HUDEP-2 (cell line): ENCODE results near the gene KRTAP2-4.
"Not testable (repeated sequence)": the region's sequence is repeated elsewhere in the genome, so short reads cannot be mapped to it uniquely, and the experiment has no call there.

ENCODE experiments used
- DNase-seq, 76 experiments: peaks; one replicate each; lab custom pipeline; 2025; ENCODE audit not compliant: unreplicated experiment in 76 of 76; lab: John Stamatoyannopoulos, UW

The KRTAP2-4 gene

DNA sequence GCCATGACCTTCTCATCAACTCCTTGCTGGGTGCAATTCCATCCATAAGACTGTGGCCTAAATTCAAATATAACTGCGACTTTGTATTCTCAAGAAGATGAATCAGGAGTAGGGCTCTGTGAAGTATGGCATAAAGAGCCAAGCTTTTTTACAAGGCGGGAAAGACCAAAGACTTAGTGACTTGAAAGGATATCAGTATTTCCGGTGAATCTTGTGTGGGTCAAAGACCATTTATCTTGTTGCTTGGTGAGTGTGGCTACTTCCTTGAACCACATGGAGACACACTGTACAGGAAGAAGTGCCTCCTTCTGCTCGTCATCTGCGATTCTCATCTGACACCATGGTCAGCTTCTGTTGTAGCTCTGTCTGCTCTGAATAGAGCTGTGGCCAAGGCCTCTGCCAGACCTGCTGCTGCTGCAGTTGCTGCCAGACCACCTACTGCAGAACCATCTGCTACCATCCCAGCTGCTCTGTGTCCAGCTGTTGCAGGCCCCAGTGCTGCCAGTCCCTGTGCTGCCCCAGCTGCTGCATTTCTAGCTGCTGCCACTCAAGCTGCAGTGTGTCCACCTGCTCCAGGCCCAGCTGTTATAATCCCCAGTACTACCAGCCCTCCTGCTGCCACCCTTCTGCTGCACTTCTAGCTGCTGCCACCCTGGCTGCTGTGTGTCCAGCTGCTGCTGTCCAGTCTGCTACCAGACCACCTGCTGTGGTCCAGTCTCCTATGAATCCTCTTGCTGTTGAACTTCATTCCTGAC is 6.1 kb upstream of the KRTAP2-4 start:
- no peak for DNase-seq

DNA sequence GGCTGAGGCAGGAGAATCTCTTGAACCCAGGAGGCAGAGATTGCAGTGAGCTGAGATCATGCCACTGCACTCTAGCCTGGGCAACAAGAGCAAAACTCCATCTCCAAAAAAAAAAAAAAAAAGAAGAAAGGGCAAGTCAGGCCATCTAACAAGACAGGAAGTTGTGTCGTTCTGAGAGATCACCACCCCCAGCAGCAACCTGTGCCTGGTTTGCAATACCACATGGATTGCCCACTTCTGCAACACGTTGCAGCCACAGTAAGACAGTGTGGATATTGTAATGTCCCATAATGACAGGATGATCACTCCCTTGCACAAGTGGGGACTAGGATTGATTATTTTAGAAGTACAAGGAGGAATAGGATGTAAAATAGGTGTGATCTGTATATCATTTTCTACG is 3.4 kb upstream of the KRTAP2-4 start:
- DNase-seq = no peak

DNA sequence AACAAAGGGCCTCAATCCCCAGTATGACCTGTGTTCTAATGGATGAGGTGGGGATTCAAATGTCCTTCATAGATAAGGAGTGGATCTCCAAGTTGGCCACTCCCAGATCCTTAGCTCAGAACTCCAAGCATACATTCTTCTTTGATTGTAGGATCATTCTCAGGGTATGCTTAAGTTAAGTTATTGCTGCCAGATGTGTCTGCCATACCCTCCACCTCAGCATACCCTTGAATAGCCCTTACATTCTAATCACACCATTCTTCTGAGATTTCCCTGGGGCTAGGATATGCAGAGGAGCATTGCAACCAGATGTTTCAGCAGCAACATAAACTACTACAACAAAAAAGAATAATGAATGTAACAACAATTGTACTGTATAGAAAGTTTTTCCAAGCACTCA is 1.6 kb upstream of the KRTAP2-4 start:
- DNase-seq = no peak

DNA sequence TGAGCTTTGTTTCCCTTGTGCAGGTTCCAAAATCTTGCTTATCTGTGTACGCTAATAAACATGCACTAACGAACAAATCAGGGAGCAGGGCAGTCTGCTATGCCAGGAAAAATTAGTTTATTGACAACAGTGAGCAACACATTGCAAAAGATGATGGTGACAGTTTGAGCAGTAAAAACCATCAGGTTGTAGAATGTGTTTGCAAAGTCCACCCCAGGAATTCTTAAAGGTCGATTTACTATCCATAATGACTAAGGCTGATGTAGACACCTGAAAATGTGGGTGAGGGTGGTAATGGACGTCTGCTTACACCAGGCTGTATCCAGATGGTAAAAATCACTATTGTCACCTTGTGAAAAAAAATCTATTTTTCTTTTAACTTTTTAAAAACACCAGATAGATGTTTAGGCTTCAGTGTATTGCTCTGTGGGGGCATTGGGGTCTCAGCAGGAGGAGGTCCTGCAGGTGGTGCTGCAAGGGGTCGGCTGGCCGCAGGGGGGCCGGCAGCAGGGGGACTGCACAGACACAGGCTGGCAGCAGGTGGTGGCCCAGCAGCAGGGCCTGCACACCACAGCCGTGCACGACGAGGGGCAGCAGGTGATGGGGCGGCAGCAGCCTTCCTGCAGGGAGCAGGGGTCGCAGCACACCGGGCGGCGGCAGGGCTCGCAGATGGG is 526 bp downstream of the KRTAP2-4 start:
- DNase-seq = not testable (repeated sequence)

DNA sequence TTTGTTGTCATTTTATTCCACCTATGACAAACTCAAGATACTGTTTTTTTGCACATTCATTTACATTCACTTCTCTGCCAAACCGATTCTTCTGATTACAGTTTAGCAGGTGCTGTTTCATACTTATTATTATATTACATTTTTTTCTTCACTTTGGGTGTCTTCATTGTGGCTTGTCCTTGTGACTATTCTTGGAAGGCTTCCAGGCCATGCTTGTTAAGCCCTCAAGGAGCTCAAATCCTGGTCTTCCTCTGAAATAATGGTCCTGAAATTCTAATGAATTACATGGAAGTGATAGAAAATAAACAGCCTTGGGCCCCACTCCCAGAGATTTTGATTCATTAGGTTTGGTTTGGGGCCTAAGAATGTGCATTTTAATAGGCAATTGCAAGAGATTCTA is 1.4 kb downstream of the KRTAP2-4 start:
- peak in 1 of 76 experiments; percentile 4 for DNase-seq

DNA sequence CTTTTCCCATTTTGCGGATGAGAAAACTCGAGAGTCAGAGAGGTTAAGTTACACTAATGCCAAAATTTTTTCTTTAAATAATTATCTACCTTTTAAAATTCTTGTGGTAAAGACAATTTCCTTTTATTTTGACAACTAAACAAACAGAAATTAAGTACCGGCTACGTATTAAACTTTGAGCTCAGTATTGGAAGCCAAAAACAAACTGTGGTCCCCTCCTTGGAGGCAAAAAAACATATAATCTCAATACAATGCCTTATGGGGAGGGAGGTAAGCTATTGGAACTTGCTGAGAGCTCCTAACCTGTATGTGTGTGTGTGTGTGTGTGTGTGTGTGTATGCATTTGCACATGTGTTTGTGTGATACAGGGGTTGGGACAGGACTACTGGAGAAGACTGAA is 2.2 kb downstream of the KRTAP2-4 start:
- no peak for DNase-seq

DNA sequence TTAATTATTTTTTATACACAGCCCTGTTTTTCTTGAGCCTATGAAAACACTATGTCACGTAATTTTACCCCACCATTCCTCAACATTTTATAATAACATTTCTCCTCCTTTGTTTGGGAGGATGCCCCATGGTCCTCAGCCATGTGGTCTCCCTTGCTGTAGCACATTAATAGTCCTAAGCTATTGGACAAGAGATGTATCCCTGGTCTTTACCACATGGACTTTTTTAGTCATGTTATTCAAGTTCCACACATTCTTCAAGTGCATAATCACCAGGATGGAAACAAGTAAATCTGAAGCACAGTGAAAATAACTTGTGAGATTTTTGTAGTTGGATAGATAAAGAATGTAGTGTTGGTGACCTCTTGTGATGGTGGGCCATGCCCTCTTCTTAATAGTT is 3.7 kb downstream of the KRTAP2-4 start:
- DNase-seq = no peak

DNA sequence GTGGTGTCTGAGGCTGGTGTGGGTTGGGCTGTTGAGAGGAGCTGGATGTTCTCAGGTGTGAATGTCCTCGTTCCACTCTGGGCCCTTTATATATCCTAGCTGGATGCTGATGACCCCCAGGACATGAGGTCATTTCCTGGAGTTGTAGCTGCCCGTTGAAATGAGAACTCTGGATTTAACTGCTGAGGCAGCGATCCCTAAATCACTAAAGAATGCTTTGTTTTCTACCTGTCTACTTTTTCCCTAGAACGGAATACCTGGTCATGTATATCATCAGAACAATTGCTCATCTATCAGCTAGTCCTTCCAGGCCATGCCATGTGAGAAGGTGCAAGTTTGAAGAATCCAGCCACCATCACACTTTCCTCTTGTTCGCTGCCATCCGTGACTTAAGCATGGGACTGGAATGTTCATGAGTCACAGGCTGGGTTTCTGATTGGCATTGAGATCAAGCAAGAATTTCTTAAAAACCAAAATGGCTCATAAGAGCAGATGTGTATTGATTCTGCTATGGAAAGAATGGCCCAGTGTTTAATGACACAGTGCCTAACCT is 5.6 kb downstream of the KRTAP2-4 start, which contains the start of gene KRTAP2-3:
Gene KRTAP2-3, minus strand, starts transcription at position 63 of the 553 bp plus-strand sequence. CDS start 64 bp downstream, outside the sequence.
- no peak for DNase-seq

DNA sequence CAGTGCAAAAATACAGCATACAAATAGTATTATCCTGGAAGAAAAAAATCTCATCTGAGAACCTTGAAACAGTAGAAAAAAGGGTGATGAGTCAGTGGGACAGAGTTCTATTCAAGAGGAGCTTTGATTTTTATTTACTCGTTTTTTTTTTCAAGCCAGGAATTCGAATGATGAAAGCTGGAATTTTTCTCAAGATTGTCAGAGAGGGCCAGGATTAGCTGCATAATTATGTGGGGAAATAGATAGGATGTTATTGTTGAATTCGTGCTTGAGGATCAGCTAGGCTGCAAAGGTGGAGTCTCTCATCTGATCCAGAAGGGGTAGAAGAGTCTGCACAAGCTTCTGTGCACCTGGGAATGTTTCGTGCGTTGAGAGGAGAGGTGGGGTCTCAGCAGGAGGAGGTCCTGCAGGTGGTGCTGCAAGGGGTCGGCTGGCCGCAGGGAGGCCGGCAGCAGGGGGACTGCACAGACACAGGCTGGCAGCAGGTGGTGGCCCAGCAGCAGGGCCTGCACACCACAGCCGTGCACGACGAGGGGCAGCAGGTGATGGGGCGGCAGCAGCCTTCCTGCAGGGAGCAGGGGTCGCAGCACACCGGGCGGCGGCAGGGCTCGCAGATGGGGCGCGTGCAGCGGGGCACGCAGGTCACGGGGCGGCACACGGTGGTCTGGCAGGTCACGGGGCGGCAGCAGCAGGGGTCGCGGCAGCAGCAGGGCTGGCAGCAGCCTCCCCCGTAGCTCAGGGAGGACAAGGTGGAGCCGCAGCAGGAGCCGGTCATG is 6.2 kb downstream of the KRTAP2-4 start:
- DNase-seq = not testable (repeated sequence)

DNA sequence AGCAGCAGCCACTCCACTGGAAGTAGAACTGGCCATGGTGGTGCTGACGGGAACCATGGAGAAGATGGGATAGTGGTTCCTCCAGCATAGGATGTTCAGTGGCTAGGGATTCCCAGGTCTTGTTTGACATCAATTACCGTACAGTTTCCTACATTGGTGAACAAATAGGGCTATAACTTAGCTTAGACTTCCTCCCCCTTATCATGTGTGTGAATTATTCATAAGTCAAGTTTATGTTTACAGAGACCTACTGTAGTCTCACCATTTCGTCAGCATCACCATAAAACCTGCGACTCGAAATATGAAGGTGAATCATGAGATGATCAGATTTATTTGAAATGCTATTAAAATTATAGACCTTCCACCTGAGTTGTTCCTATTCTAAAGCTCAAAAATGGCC is 6.9 kb downstream of the KRTAP2-4 start:
- DNase-seq = no peak

DNA sequence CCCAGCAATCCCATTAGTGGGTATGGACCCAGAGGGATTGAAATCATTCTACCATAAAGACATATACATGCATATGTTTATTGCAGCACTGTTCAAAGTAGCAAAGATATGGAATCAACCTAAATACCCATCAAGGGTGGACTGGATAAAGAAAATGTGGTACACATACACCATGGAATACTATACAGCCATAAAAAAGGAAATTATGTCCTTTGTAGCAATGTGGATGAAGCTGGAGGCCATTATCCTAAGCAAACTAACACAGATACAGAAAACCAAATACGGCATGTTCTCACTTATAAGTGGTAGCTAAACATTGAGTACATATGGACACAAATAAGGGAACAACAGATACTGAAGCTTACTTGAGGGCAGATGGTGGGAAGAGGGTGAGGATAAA is 8.1 kb downstream of the KRTAP2-4 start:
- DNase-seq = no peak

DNA sequence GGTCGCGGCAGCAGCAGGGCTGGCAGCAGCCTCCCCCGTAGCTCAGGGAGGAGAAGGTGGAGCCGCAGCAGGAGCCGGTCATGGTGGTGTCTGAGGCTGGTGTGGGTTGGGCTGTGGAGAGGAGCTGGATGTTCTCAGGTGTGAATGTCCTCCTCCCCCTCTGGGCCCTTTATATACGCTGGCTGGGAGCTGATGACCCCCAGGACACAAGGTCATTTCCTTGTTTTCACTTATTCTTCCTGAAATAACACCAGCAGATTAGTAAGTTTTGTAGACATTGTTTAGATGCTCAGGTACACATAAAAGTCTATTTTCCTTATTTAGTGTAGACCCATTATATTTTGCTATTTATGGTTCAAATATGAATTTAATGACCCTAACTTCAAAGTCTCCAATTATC is 10.5 kb downstream of the KRTAP2-4 start, which contains the start of gene KRTAP2-2:
Gene KRTAP2-2, minus strand, starts transcription at position 101 of the 400 bp plus-strand sequence. Its CDS starts 19 bp downstream, at position 82.
- not testable (repeated sequence) for DNase-seq

DNA sequence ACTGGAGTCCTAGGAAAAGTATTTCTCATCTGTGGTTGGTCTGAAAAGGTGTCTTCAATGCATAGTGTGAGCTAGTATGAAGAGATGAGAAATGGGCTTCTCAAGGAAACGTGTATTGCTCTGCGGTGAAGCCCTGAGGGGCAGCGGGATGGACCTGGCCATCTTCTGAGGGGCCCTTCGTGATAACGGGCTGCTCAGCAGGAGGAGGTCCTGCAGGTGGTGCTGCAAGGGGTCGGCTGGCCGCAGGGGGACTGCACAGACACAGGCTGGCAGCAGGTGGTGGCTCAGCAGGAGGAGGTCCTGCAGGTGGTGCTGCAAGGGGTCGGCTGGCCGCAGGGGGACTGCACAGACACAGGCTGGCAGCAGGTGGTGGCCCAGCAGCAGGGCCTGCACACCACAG is 11.1 kb downstream of the KRTAP2-4 start:
- not testable (repeated sequence) for DNase-seq

DNA sequence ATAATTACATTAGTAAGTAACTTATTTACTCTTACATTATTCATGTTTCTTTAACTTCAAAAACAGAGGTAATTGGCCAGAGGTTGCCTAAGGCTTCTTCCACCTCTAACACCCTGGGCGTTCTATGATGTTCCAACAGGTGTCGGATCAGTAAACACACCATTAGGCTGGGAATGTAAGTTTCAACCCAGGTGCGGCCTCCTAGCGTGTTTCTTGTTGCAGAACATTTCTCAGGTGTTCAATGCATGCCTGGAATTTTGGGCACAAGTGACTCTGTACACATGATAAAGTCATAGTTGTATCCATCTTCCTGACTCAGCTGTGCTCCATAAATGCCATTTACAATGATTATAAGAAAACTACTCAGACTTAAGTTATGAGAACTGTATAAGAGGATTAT is 11.7 kb downstream of the KRTAP2-4 start:
- no peak for DNase-seq

DNA sequence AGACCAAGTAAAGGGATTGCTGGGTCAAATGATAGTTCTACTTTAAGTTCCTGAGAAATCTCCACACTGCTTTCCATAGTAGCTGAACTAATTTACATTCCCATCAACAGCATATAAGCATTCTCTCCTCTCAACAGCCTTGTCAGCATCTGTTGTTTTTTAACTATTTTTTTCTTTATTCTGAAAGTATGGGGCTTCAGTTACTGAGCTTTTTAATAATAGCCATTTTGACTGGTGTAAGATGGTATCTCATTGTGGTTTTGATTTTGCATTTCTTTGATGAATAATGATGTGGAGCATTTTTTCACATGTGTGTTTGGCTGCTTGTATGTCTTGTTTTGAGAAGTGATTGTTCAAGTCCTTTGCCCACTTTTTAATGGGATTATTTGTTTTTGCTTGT is 13.1 kb downstream of the KRTAP2-4 start:
- no peak for DNase-seq

DNA sequence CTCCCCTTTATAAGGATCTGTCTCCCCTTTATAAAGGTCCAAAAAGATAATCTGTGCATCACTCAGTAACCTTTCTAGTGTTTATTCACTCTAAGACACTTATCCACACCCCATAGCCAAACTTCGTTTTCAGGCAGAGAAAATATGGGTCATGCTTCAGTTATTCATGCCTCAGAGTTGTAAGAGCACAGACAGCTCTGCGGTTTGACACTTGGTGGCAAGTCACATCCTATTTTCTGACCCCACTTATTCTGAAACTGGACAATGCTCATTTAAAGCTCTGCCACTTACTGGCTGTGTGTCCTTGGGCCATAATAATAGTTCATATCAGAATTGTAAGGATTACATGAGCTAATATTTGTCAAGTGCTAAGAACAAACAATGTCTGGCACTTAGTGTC is 16.6 kb downstream of the KRTAP2-4 start:
- no peak for DNase-seq

DNA sequence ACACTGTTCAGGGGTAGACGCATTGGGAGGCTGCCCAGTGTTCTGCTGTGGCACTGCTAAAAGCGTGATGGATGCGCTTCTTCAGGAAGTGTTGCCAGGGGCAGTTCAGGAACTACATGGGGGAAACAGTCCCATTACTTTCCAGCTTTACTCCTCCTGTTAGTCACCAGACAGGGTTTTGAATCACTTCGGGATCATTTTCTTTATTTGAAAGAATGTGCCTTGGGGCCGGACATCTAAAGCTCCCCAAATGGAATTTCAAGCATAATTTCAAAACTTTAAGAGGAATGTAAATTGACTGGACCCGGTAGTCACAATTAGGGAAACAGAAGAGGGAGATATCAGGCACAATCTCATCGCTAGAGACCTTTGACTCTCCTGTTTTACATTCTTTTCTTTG is 17.2 kb downstream of the KRTAP2-4 start:
- no peak for DNase-seq

DNA sequence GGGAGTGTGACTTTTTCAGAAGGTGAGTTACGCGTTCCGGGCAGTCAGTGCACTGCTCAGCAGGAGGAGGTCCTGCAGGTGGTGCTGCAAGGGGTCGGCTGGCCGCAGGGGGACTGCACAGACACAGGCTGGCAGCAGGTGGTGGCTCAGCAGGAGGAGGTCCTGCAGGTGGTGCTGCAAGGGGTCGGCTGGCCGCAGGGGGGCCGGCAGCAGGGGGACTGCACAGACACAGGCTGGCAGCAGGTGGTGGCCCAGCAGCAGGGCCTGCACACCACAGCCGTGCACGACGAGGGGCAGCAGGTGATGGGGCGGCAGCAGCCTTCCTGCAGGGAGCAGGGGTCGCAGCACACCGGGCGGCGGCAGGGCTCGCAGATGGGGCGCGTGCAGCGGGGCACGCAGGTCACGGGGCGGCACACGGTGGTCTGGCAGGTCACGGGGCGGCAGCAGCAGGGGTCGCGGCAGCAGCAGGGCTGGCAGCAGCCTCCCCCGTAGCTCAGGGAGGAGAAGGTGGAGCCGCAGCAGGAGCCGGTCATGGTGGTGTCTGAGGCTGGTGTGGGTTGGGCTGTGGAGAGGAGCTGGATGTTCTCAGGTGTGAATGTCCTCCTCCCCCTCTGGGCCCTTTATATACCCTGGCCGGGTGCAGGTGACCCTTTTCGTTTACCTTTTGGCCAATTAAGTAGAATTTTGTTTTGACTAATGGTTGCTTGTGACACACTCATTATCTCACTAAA is 18.8 kb downstream of the KRTAP2-4 start, which contains the start of gene KRTAP2-1:
Gene KRTAP2-1, minus strand, starts transcription at position 582 of the 731 bp plus-strand sequence. Its CDS starts 49 bp downstream, at position 533.
- DNase-seq = not testable (repeated sequence)

DNA sequence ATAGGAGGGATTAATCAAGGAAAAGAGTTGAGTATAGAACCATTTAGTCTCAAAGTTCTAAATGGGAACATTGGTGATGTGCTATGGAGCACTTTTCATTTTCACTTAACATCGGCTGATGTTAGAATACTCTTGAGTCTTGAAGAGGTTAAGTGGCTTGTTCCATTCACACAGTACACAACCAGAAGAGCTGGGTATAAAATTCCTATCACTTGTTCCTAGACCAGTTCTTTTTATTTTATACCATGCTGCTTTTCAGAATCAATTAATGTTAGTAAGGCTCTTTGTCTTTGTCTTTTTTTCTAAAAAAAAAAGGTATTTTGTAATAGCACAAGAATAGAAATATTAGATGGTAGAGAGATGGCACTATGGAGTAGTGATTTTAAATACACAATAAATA is 22.7 kb downstream of the KRTAP2-4 start:
- no peak for DNase-seq
